Measurements from ENCODE around the gene TTLL10. TPM values are rescaled to one million over a fixed set of nuclear protein-coding genes. Genes with fewer than 3 reads are reported as not detected.
A peak's percentile ranks its signal among the peaks of the same experiment; 100 is the strongest.
"Not testable (repeated sequence)": the region's sequence is repeated elsewhere in the genome, so short reads cannot be mapped to it uniquely, and the experiment has no call there.

The TTLL10 gene
- polyA plus RNA-seq, 5 donors: 0.47 to 2.9 (median 1.7) TPM

- DNase-seq: no peak
Measured at GRCh38 chr1:1141244-1141910, 32.3 kb upstream of the TTLL10 start.

DNA sequence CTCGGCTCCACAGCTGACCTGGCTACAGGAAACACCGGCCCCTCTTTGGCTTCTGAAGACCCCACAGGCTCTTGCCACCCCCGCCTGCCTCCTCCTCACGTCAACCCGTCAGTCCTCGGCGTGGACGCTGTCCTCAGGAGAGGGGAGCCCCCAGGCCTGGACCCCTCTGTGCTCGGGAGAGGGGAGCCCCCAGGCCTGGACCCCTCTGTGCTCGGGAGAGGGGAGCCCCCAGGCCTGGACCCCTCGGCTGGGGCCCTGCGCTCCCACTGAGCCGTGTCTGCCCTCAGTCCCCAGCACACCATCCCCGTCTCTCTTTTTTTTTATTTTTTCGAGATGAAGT lies 31.8 kb upstream of the TTLL10 start:
- no peak for DNase-seq

DNA sequence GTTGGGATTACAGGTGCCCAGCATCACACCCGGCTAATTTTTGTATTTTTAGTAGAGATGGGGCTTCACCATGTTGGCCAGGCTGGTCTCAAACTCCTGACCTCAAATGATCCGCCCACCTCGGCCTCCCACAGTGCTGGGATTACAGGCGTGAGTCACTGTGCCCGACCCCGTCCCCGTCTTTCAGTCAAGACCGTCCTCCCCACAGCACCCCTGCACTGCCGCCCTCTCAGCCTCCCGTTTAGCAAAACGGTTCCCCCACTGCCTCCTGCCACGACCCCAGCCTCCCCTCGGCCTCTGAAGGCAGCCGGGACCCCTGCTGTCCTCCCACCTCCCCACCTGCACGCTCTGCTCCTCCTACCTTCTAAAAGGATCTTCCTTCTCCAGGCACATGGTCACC lies 31.3 kb upstream of the TTLL10 start:
- not testable (repeated sequence) for DNase-seq

- no peak for DNase-seq
Measured at GRCh38 chr1:1142844-1143243, 30.8 kb upstream of the TTLL10 start.

DNA sequence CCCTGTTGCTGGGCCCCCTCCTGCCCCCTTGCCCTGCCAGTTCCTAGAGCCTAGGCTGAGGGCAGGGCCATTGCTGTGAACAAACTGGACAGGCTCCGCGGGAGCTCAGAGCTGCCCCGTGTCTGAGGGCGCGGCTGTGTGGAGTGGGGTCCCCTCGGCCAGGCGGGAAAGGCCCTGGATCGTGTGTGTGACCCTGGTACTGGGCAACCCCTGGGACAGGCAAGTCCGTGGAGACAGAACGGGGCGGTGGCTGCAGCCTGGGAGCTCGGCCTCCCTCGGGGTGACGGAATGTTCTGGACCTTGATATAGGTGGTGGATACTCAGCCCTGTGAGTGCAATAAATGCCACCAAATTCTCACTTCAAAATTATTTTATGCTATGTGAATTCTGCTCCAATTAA lies 30.0 kb upstream of the TTLL10 start:
- DNase-seq: no peak

- DNase-seq: no peak
Measured at GRCh38 chr1:1144122-1144842, 29.4 kb upstream of the TTLL10 start.

DNA sequence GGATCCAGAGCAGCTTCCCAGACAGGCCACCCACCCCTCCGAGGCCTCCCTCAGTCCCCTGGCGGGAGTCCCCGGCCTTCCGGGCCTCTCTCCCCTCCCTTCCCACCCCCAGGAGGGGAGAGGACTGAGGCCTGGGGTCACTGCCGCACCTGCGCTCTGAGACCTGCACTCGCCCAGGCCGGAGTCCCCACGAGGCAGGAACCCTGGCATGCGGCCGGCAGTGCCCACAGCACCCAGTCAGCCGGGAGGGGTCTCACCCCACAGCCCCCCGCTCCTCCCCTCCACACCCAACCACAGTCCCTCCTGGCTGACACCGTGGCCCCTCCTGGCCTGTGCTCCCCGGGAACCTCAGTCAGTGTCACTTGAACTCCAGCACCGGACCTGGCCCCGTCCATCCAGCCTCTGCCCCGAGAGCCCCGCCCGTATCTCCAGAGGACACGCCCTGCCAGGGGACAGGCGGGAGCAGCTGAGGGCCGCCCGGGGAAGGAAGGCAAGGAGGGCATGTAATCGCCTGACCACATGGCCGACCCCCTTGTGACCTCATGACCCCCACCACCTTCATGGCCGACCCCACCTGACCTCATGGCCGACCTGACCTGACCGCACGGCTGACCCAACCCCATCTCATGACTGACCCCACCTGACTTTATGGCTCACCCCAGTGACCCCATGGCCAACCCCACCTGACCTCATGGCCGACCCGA lies 28.7 kb upstream of the TTLL10 start:
- DNase-seq: no peak

DNA sequence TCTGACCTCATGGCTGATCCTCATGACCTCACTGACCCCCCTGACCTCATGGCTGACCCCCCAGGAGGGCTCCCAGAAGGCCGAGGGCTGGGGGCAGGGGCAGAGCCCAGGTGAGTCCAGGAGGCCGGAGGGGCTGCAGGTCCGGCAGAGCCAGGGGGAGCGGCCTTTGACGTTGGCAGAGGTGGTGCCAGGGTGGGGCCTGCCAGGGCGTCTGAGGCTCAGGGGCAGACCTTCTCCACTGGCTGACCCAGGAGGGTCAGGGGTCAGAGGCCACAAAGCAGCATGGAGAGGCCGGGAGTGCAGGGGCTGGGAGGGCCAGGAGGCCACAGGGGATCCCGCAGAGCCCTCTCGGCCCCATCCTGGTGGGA lies 28.1 kb upstream of the TTLL10 start:
- DNase-seq: no peak

DNA sequence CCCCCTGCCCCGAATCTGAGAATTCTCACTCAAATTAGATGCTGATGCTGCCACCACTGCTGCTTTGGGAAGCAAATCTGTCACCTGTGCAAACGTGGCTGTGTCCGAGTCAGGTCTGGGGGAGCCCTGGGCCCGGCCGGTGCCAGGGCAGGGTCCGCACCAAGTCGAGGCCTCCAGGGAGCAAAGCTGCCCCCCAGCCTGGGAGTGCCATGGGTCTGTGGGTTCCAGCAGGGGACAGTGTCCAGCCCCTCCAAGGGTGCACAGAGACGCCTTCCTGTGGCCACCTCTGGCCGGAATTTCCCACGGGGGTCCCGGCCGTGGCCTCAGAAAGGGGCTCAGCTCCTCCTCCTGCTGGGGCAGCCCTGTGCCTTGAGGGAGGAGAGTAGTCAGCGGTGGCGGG lies 27.7 kb upstream of the TTLL10 start:
- no peak for DNase-seq

DNA sequence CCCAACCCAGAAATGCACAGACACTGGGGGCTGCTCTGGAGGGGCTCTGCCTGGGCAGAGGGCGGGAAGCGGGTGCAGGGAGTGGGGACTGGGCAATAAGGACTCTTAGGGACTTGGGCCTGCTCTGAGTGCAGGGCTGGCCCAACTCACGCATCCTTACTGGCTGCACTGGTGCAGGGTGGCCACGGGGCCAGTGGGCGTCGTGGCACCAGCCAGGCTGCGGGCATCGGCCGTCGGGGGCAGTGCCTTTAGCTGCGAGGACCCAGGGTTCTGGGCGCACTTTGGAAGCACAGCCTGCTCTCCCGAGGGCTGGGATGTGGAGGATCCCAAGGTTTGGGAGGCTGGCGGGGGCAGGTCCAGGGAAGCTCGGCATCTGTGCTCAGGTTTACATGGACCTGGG lies 27.1 kb upstream of the TTLL10 start:
- DNase-seq: no peak

DNA sequence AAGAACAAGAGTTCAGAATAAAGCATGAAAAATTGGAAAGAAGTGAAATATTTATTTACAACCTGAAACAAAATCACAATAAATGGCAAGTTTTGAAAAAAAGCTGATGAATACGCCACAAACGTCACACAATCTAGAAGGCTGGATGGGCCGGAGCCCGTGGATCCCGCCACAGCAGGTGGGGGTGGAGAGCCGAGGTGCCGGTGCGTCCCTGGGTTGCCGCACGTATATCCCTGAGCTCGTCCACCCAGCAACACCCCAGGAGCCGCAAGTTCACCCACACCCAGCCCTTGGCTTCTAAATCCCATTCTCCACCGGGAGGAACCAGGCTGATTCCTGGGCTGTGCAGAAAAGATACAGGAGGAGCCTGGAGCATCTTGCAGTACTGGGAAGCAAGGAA lies 25.6 kb upstream of the TTLL10 start:
- DNase-seq: no peak

DNA sequence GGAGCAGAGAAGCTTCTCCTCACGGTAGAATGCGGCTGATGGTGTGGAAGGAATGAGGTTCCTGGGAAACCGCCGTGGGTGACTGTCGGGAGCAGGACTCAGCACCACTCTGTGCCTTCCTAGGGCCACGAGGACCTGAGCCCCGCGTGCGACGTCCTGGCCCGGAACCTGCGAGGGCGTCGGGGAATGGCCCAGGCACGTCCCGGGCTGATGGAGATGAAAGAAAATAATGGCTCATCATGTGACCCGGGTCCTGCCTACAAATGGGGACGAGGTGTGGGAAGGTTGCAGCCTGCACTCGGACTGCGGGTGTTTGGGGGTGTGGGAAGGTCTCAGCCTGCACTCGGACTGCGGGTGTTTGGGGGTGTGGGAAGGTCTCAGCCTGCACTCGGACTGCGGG lies 25.1 kb upstream of the TTLL10 start:
- no peak for DNase-seq

GRCh38 chr1:1149416-1149815 lies 24.3 kb upstream of the TTLL10 start:
- no peak for DNase-seq

DNA sequence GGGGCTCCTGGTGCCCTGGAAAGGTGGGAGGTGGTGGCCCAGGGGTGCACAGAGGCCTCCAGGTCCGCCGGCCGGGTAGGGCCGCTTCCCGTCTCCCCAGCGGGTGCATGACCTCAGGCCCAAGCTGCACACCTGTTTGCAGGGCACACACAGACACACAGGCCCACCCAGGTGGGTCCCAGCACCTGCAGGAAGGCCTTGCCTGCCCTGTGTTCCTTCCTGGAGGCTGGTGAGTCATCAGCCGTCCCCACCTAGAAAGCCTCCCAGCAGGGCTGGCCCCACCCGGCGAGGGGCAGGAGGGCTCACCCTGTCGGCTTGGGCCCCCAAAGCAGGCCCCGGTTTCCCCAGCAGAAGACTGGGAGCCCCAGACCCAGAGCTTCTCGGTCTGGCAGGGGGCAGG lies 23.6 kb upstream of the TTLL10 start:
- DNase-seq: no peak

GRCh38 chr1:1151306-1151705 lies 22.4 kb upstream of the TTLL10 start:
- DNase-seq: no peak

DNA sequence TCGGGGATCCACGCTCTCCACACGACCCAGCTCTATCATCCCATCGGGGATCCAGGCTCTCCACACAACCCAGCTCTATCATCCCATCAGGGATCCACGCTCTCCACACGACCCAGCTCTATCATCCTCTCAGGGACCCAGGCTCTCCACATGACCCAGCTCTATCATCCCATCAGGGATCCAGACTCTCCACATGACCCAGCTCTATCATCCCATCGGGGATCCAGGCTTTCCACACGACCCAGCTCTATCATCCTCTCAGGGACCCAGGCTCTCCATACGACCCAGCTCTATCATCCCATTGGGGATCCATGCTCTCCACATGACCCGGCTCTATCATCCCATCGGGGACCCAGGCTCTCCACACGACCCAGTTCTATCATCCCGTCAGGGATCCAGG lies 21.2 kb upstream of the TTLL10 start:
- not testable (repeated sequence) for DNase-seq

DNA sequence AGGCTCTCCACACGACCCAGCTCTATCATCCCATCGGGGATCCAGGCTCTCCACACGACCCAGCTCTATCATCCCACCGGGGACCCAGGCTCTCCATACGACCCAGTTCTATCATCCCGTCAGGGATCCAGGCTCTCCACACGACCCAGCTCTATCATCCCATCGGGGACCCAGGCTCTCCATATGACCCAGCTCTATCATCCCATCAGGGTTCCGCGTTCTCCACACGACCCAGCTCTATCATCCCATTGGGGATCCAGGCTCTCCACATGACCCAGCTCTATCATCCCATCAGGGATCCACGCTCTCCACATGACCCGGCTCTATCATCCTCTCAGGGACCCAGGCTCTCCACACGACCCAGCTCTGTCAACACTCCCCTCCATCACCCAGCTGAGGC lies 20.5 kb upstream of the TTLL10 start:
- DNase-seq: not testable (repeated sequence)

GRCh38 chr1:1153874-1154273 lies 19.8 kb upstream of the TTLL10 start:
- no peak for DNase-seq

DNA sequence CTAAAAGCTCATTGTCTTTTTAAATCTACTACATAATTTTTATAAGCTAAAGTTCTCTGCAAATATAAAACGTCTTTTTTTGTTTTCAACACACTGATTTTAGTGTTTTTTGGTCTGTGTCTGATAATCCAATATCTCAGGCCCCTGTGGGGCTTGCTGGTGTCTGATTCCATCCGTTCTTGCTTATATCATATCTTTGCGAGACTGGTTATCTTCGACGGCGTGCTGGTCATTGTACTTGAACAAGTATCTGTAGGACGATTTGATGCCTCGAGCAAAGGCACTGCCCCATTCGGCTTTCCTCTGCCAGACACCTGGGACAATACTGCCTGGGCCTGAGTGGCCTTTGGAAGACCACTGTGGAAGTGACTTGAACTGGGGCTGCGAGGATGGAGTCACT lies 18.4 kb upstream of the TTLL10 start:
- DNase-seq: no peak

DNA sequence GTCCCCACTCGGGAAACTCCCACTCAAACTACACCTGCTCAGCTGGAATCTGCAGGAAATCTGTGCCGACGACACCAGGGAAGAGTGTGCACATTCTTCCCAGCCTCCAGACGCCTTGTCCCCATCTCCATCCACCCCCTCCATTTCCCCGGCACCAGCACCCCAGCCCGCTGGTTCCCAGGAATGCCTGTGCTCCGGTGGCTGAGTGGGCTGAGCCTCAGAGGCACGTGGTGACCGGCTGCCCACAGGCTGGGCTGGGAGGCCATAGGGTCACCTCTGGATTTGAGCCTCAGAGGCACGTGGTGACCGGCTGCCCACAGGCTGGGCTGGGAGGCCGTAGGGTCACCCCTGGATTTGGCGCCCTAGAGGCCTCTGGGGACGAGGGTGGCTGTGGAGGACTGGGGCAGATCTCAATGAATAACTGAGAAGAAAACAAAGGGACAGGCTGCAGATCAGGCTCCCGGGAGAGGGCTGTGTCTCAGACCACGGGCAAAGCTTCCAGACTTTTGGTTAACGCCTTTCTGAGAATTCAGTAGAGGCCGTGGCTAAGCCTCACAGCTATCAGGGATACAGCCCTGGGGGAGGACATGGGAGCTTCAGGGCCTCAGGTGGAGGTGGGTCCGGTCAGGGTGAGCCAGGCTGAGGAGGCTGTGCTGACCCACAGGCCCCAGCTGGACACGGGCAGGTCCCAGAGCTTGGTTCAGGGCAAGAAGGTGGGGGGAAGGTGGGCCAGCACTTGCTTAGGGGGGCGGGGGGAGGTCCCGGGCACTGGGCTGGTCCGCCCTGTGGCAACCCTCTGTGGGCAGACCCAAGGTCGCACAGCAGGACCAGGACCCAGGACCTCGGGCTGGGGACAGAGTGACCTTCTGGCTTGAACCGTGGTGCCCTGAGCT lies 17.3 kb upstream of the TTLL10 start:
- no peak for DNase-seq

- DNase-seq: no peak
Measured at GRCh38 chr1:1157033-1157365, 16.7 kb upstream of the TTLL10 start.

DNA sequence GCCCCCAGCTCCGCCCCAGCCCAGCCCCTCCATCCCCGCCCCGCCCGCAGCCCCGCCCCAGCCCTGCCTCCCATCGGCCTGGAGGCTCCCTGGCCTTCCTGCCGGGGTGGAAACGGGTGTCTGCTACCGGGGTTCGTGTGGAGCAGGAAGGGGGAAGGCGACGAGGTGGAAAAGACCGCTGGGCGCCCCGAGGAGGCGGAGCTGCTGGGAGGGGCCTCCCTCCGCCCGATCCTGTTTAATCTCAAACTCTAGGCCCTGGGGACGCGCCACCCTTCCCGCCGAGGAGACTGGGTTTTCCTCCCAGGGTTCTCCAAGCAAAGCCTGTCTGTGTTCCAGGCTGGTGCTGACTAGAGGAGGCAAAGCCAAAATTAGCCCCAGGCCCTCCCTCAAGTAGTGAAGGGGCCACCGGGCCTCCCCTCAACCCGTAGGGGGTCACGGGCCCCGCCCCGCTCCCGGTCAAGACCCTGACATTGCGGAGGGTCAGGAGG lies 16.2 kb upstream of the TTLL10 start:
- DNase-seq: peak; percentile 80 to 82

Measured in right lung (tissue), 5 donors.